H9 (cell line): ENCODE results near the gene PRMT7. TPM values are rescaled to one million over a fixed set of nuclear protein-coding genes. Genes with fewer than 3 reads are reported as not detected.

Experiments used
- DNase-seq: peaks from one replicate; pipeline ENCODE4 v3.0.0-alpha.2; 2017
- H2AFZ ChIP-seq: one replicate; pipeline ENCODE4 v1.6.1; 2013; ENCODE audit warnings: mild to moderate bottlenecking, low read length, control low read depth, moderate library complexity
- H2AK5ac ChIP-seq: 2 replicates; pipeline ENCODE4 v1.6.1; 2013; ENCODE audit warnings: low read length, control low read depth, mixed read lengths; ENCODE audit not compliant: insufficient read length
- H2BK120ac ChIP-seq: one replicate; pipeline ENCODE4 v1.6.1; 2013; ENCODE audit warnings: low read depth, mild to moderate bottlenecking, low read length, control low read depth, inconsistent platforms; ENCODE audit not compliant: poor library complexity, severe bottlenecking
- H2BK12ac ChIP-seq: 2 replicates; pipeline ENCODE4 v1.6.1; 2013; ENCODE audit warnings: low read length, control low read depth, mixed read lengths, low read depth; ENCODE audit not compliant: insufficient read length
- H2BK15ac ChIP-seq: 2 replicates; pipeline ENCODE4 v1.6.1; 2013; ENCODE audit warnings: low read depth, low read length, control low read depth
- H2BK20ac ChIP-seq: one replicate; pipeline ENCODE4 v1.6.1; 2013; ENCODE audit warnings: low read depth, mild to moderate bottlenecking, low read length, control low read depth, inconsistent platforms; ENCODE audit not compliant: poor library complexity, severe bottlenecking
- H2BK5ac ChIP-seq: 2 replicates; pipeline ENCODE4 v1.6.1; 2013; ENCODE audit warnings: low read length, control low read depth, mixed read lengths; ENCODE audit not compliant: insufficient read length
- H3K14ac ChIP-seq: 2 replicates; pipeline ENCODE4 v1.6.1; 2013; ENCODE audit warnings: low read length, control low read depth; ENCODE audit not compliant: insufficient read depth
- H3K18ac ChIP-seq: 2 replicates; pipeline ENCODE4 v1.6.1; 2013; ENCODE audit warnings: low read depth, mild to moderate bottlenecking, mixed read lengths, low read length, control low read depth; ENCODE audit not compliant: insufficient read length
- H3K23ac ChIP-seq: 2 replicates; pipeline ENCODE4 v1.6.1; 2013; ENCODE audit warnings: low read length, control low read depth, mixed read lengths, low read depth; ENCODE audit not compliant: insufficient read length
- H3K23me2 ChIP-seq: 2 replicates; pipeline ENCODE4 v1.6.1; 2013; ENCODE audit warnings: low read depth, mild to moderate bottlenecking, mixed read lengths, low read length, control low read depth; ENCODE audit not compliant: insufficient read length, poor library complexity, severe bottlenecking
- H3K27ac ChIP-seq: 2 replicates; pipeline ENCODE4 v1.5.1; 2013; ENCODE audit warnings: low read length, control low read depth, mixed read lengths, low read depth; ENCODE audit not compliant: insufficient read length
- H3K27me3 ChIP-seq: 2 replicates; pipeline ENCODE4 v1.6.1; 2013; ENCODE audit warnings: low read length, control low read depth, inconsistent platforms; ENCODE audit not compliant: insufficient read depth
- H3K4ac ChIP-seq: 2 replicates; pipeline ENCODE4 v1.6.1; 2013; ENCODE audit warnings: low read depth, mild to moderate bottlenecking, control low read depth, inconsistent platforms, low read length, moderate library complexity
- H3K4me1 ChIP-seq: 2 replicates; pipeline ENCODE4 v1.6.1; 2013; ENCODE audit warnings: low read length, control low read depth, inconsistent platforms; ENCODE audit not compliant: insufficient read depth
- H3K4me2 ChIP-seq: 2 replicates; pipeline ENCODE4 v1.6.1; 2013; ENCODE audit warnings: low read length, control low read depth, mixed read lengths; ENCODE audit not compliant: insufficient read length, insufficient read depth
- H3K56ac ChIP-seq: 2 replicates; pipeline ENCODE4 v1.6.1; 2013; ENCODE audit warnings: low read depth, mild to moderate bottlenecking, mixed read lengths, low read length, control low read depth; ENCODE audit not compliant: insufficient read length
- H3K79me1 ChIP-seq: 2 replicates; pipeline ENCODE4 v1.6.1; 2013; ENCODE audit warnings: low read depth, mild to moderate bottlenecking, moderate library complexity, low read length, control low read depth, inconsistent platforms; ENCODE audit not compliant: insufficient read depth, poor library complexity, severe bottlenecking
- H3K79me2 ChIP-seq: 2 replicates; pipeline ENCODE4 v1.6.1; 2013; ENCODE audit warnings: low read length, control low read depth, inconsistent platforms; ENCODE audit not compliant: insufficient read depth
- H3K9ac ChIP-seq: 2 replicates; pipeline ENCODE4 v1.6.1; 2013; ENCODE audit warnings: low read length, control low read depth, mixed read lengths; ENCODE audit not compliant: insufficient read length; ENCODE audit errors: extremely low read depth
- H3K9me3 ChIP-seq: one replicate; pipeline ENCODE4 v1.6.1; 2013; ENCODE audit warnings: low read depth, low read length, inconsistent platforms; ENCODE audit not compliant: control insufficient read depth
- H3T11ph ChIP-seq: one replicate; pipeline ENCODE4 v1.6.1; 2013; ENCODE audit warnings: mild to moderate bottlenecking, low read length, control low read depth, inconsistent platforms
- H4K20me1 ChIP-seq: one replicate; pipeline ENCODE4 v1.6.1; 2013; ENCODE audit not compliant: control insufficient read depth, insufficient read length, insufficient read depth
- H4K5ac ChIP-seq: 2 replicates; pipeline ENCODE4 v1.6.1; 2013; ENCODE audit warnings: low read depth, mild to moderate bottlenecking, mixed read lengths, low read length, control low read depth; ENCODE audit not compliant: insufficient read length
- H4K8ac ChIP-seq: replicated peaks from 2 replicates; pipeline ENCODE4 v1.6.1; 2013; ENCODE audit warnings: low read length, control low read depth, mixed read lengths, low read depth; ENCODE audit not compliant: insufficient read length
- H4K91ac ChIP-seq: 2 replicates; pipeline ENCODE4 v1.6.1; 2013; ENCODE audit warnings: low read depth, mild to moderate bottlenecking, moderate library complexity, mixed read lengths, low read length, control low read depth; ENCODE audit not compliant: insufficient read length
- H3K27ac Mint-ChIP-seq, 3 experiments: 2 replicates in 2 of 3; 3 replicates in 1 of 3; pipeline ENCODE4 v1.8.0; 2020 to 2021; ENCODE audit warnings: mixed read lengths in 3 of 3, mild to moderate bottlenecking in 1 of 3, moderate library complexity in 1 of 3
- H3K27me3 Mint-ChIP-seq: 2 replicates; pipeline ENCODE4 v1.8.0; 2021; ENCODE audit warnings: low read depth, mild to moderate bottlenecking, moderate library complexity, mixed read lengths
- H3K36me3 Mint-ChIP-seq, 3 experiments: 2 replicates in 2 of 3; 3 replicates in 1 of 3; pipeline ENCODE4 v1.8.0; 2020 to 2021; ENCODE audit warnings: low read depth in 3 of 3, mixed read lengths in 3 of 3; ENCODE audit not compliant: insufficient read depth in 1 of 3
- H3K4me1 Mint-ChIP-seq, 2 experiments: 2 replicates each; pipeline ENCODE4 v1.8.0; 2020; ENCODE audit warnings: mixed read lengths in 2 of 2
- H3K4me3 Mint-ChIP-seq, 2 experiments: 2 replicates in 1 of 2; 3 replicates in 1 of 2; pipeline ENCODE4 v1.8.0; 2020 to 2021; ENCODE audit warnings: mild to moderate bottlenecking in 2 of 2, mixed read lengths in 2 of 2, moderate library complexity in 1 of 2
- H3K9me3 Mint-ChIP-seq, 2 experiments: 2 replicates in 1 of 2; 3 replicates in 1 of 2; pipeline ENCODE4 v1.8.0; 2020; ENCODE audit warnings: mild to moderate bottlenecking in 2 of 2, mixed read lengths in 2 of 2, moderate library complexity in 1 of 2
- CTCF ChIP-seq: fragments of 200-600 bp; sonication (generic); conservative IDR thresholded peaks from 3 replicates; pipeline ENCODE4 v1.8.0; 2021; ENCODE audit warnings: antibody characterized with exemption, mild to moderate bottlenecking
- WGBS: extraction: QIAGEN DNeasy Blood & Tissue Kit; methylation state at CpG from one replicate; pipeline ENCODE4 v1.1.7; 2013; ENCODE audit warnings: missing lambda C conversion rate, low lambda C conversion rate, mixed read lengths; ENCODE audit not compliant: insufficient read length; ENCODE audit errors: extremely low coverage; 5-methylcytosine and 5-hydroxymethylcytosine counted together
- total RNA-seq: library from RNA; stranded (reverse); gene quantifications from 2 replicates; pipeline ENCODE4 v1.2.1, GENCODE V29; 2021

PRMT7 gene
- total RNA-seq, 1 experiment from 2014 or later: 56.6 TPM

DNA sequence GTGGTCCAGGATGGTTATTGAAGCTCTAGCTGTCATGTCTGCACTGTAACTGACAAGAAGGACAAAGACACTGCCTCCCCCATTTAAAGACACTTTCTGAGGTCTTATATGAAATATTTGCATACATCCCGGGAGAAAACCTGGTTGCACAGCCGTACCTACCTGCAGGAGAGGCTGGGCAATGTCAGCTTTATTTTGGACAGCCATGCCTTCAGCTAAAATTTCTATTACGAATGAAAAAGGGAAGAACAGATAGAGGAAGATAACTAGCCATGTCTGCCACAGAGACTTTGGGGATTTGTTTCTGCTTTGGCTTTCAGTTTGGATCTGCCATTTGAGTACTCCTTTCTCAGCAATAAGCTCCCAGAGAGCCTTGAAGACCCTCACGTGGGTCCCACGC, 27.5 kb upstream of the PRMT7 start:
- no peaks in the 10 kb centered on the region for H3K9me3 Mint-ChIP-seq
- no peak overlapping the region for H3K56ac ChIP-seq
- H2BK120ac ChIP-seq: no peak overlapping the region
- H3K4me2 ChIP-seq: no peak overlapping the region
- no peak overlapping the region for H4K91ac ChIP-seq
- peaks cover 0 to 2% of the 10 kb centered on the region in 2 experiments; a peak in 1 of 4 replicates for H3K4me1 Mint-ChIP-seq
- H3K18ac ChIP-seq: no peak overlapping the region
- H3K14ac ChIP-seq: no peak overlapping the region
- no CpG with 5 or more reads among the region's 5 CpGs for WGBS
- H2BK12ac ChIP-seq: no peak overlapping the region
- no peak for DNase-seq
- peak overlapping the region in 2 of 3 experiments; percentile 20 to 45; a peak in 2 of 7 replicates for H3K27ac Mint-ChIP-seq
- H3K79me1 ChIP-seq: no peaks in the 10 kb centered on the region
- no peaks in the 10 kb centered on the region for H3K27me3 ChIP-seq
- no peaks in the 10 kb centered on the region for H3K4me1 ChIP-seq
- no peaks in the 10 kb centered on the region for H3K27me3 Mint-ChIP-seq
- peaks cover 9 to 36% (median 14%) of the 10 kb centered on the region in 3 experiments; a peak in 5 of 7 replicates for H3K36me3 Mint-ChIP-seq
- H3K27ac ChIP-seq: no peak overlapping the region
- no peak overlapping the region for H3K23ac ChIP-seq
- no peak overlapping the region for H4K8ac ChIP-seq
- no peak overlapping the region for H3T11ph ChIP-seq
- H3K4me3 Mint-ChIP-seq: no peak overlapping the region
- no peak overlapping the region for H2AK5ac ChIP-seq
- no peak overlapping the region for H3K4ac ChIP-seq
- H2BK20ac ChIP-seq: no peak overlapping the region
- no peak overlapping the region for H2BK5ac ChIP-seq
- no peak overlapping the region for H2AFZ ChIP-seq
- no peaks in the 10 kb centered on the region for H3K9me3 ChIP-seq
- H2BK15ac ChIP-seq: no peak overlapping the region
- no peak for TF ChIP-seq CTCF
- no peak overlapping the region for H4K5ac ChIP-seq
- H4K20me1 ChIP-seq: peaks cover 2% of the 10 kb centered on the region
- no peaks in the 10 kb centered on the region for H3K23me2 ChIP-seq
- H3K79me2 ChIP-seq: no peaks in the 10 kb centered on the region
- H3K9ac ChIP-seq: no peak overlapping the region
